Stimulated activated CD8-positive, alpha-beta memory T cell treated with anti-CD3 and anti-CD28 coated beads, Interleukin-2, amount 100 ng/mL, for 1 hour (primary cell): ENCODE results near the gene TECPR1.

Source experiments
- DNase-seq, 2 donors: peaks; one replicate each; pipeline ENCODE4 v3.0.0-alpha.2; 2020; ENCODE audit warnings: low read depth in 2 of 2

The TECPR1 gene

DNA sequence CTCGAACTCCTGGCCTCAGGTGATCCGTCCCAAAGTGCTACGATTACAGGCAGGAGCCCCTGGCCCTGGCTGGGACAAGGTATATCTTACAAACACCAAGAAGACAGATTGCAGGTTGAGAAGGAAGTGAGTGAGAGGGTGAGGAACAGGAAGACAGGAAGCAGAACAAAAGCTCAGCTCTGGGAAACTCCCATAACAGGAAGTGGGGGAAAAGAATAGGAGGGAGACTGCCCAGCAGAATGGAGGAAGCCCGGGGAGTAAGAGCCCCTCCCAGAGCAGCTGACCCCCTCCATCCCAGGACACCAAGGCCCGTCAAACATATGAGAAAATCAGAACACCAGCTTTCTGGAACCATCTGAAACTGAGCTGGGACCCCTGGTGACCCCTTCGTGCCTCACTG lies 2.9 kb downstream of the TECPR1 start:
- no peak for DNase-seq

- no peak for DNase-seq
Observed at GRCh38 chr7:98248156-98248555, 3.9 kb downstream of the TECPR1 start.

DNA sequence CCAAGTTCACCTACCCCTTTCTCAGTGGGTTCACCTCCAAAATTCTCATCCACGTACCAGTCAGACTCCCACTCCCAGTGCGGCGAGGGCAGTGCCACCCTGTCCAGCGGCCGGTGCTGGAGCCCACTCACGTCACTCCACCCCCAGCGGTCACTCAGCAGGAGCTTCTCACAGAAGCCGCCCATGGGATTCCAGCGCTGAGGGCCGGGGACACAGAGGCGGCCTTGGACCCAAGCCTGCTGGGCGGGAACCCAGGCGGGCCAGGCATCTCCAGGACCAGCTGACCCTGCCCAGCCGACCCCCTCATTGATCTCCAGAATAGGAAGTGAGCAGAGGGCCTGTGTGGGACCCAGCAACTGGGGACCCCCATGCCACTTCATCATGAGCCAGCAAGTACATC lies 7.2 kb downstream of the TECPR1 start:
- DNase-seq, result no peak

DNA sequence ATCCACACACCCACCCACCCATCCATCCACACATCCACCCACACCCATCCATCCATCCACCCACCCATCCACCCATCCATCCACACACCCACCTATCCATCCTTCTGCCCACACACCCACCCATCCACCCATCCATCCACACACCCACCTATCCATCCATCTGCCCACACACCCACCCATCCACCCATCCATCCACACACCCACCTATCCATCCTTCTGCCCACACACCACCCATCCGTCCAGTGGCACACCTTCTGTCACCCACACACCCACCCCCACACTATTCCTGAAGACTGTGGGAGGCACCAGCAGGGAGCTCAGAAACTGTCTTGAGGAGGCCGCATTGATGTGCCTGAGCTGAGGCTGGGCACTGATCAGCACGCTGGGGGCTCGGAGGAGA lies 9.1 kb downstream of the TECPR1 start:
- no peak for DNase-seq

DNA sequence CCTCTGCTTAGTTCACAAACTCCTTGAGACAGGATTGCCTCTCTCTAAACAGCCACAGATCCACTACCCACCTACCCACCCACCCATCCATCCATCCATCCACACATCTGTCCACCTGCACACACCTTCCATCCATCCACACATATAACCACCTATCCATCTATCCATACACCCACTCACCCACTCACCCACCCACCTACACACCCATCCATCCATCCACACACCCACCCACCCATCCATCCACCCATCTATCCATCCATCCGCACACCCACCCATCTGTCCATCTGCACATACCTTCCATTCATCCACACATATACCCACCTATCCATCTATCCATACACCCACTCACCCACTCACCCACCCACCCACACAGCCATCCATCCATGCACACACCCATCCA lies 9.7 kb downstream of the TECPR1 start:
- DNase-seq, result no peak

- no peak for DNase-seq
Observed at GRCh38 chr7:98241674-98242241, 10.3 kb downstream of the TECPR1 start.

- DNase-seq, result no peak
Observed at GRCh38 chr7:98240961-98241673, 10.9 kb downstream of the TECPR1 start.

DNA sequence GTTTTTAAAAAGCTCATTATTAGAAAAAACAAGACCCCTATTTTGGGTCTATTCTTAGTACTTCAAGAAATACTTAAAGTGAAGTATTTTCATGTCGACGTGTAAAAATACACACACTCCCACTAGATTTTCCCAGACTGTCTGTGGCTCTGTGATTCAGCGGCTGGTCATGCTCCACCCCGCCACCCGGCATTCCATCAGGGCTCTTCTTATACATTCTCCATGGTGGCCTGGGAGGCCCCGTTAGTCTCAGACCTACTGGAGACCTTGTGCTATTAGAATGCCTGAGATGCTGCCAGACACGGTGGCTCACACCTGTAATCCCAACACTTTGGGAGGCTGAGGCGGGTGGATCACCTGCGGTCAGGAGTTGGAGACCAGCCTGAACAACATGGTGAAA lies 13.1 kb downstream of the TECPR1 start:
- no peak for DNase-seq

DNA sequence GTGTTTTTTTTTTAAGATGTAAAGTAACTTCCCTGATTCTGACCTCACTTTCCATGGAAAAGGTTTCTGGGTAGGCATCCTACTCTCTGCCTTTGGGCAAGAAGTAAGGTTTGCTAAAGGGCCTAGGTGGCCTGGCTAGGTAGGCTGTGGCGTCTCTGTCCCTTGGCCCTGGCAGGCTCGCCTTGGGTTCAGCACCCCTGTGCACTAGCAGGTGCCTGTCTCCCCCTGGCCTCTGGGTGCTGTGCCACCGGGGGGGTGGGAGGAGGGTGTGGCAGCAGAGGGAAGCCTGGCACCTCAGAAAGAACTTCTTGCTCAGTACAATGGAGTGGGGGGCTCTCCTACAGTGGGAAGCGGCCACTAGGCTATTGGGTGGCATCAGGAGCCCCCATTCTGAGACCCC lies 14.0 kb downstream of the TECPR1 start:
- DNase-seq, result no peak

GRCh38 chr7:98236355-98237185 lies 15.5 kb downstream of the TECPR1 start:
- no peak for DNase-seq

GRCh38 chr7:98235901-98236300 lies 16.1 kb downstream of the TECPR1 start:
- no peak for DNase-seq

DNA sequence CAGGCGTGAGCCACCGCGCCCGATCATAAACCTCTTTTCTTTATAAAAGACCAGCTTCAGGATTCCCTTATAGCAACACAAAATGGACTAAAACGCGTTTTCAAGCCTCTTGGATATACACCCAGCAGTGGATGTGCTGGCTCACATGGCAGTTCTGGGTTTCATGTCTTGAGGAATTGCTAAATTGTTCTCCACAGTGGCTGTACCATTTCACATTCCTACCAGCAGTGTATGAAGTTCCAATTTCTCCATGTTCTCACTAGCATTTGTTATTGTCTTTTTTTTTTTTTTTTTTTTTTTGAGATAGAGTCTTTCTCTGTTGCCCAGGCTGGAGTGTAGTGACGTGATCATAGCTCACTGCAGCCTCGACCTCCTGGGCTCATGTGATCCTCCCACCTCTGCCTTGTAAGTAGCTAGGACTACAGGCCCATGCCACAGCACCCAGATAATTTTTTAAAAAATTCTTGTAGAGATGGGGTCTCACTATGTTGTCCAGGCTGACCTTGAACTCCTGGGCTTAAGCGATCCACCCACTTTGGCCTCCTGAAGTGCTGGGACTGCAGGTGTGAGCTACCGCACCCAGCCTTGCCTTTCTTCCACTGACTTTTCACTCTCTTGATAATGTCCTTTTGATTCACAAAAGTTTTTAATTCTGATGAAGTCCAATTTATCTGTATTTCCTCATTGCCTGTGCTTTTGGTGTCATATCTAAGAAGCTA lies 17.4 kb downstream of the TECPR1 start:
- DNase-seq, result no peak

- no peak for DNase-seq
Observed at GRCh38 chr7:98233219-98234070, 18.6 kb downstream of the TECPR1 start.

- no peak for DNase-seq
Observed at GRCh38 chr7:98232799-98233198, 19.2 kb downstream of the TECPR1 start.

GRCh38 chr7:98232263-98232585 lies 19.8 kb downstream of the TECPR1 start:
- DNase-seq, result no peak

DNA sequence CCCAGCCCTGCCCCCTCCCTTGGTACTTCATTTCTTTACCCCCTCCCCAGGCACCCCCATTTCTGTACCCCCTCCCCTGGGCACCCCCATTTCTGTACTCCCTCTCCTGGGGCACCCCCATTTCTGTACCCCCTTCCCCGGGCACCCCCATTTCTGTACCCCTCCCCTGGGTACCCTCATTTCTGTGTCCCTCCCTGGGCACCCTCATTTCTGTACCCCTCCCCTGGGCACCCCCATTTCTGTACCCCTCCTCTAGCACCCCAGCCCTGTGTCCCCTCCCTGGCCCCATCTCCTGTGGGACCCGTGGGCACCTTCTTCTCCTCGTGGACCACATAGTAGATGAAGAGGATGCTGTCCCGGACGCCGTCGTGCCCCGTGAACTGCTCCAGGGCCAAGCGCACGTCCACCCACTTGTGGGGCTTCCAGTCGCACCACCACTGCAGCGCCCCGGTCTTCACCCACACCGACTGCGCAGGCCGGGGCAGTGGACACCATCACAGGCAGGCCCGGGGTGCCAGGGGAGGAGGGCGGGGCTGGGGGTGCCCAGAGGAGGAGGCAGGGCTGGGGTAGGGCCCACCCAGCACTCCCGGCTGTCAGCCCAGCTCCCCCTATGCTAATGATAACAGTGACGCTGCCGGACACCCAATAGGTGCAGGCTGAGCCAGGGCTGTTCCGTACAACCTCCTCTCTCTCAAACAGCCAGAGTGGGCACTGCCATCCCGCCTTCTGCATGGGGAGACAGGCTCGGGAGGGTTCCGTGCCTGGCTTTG lies 20.4 kb downstream of the TECPR1 start:
- no peak for DNase-seq

DNA sequence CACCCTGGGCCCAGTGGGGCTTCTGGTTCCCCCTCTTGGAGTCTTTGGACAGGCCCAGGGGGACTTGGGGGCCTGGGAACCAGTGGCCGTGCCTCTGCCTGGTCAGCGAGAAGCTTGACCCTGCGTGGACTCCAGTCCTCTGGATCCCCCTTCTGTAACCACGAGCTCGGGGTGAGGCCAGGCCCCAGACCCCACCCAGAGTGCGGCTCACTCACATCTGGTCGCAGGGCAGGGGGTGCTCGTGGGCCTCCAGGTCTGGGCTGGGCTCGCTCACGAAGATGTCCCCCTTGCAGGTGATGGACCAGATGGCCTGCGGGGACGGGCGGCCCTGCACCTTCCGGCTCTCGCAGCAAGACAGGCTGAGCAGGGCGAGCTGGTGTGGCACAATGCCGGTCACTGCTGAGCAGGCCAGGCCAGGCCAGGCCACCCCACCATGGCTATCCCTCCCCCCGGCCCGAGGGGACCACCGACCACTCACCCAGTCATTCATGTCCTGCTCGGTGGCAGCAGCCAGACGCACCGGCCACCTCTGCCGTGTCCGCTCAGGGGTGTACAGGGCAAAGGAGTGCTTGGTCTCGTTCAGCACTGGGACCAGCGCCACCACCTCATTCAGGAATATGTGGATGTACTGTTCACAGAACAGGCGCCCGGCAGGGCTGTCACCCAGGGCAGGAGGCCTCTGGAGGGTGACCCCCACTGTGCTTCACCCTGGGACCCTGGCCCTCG lies 21.1 kb downstream of the TECPR1 start:
- DNase-seq, result no peak

DNA sequence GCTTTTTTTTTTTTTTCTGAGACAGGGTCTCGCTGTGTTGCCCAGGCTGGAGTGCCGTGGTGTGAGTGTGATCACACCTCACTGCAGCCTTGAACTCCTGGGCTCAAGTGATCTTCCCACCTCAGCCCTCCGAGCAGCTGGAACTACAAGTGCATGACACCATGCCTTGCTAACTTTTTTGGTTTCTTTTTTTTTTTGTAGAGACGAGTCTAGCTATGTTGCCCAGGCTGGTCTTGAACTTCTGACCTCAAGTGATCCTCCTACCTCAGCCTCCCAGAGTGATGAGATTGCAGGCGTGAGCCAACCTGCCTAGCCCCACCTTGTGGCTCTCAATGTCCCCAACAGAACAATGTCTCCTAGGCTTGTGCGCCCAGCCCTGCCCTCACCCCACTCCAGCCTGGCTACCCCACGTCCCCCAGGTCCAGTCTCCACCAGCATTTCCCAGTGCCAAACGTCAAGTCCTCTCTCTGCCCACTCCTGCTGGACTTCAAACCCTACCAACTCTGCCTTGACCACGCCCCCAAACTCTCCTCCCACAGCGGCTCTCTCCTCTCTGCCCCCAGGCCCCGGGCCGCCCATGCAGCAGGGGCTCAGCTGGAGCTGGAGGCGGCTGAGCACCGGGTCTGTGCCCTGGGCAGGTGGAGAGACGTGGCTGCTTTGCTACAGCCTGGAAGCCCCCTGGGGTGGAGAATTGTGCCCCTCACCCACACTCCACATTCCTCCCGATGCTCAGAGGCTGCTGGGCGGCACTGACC lies 21.9 kb downstream of the TECPR1 start:
- no peak for DNase-seq

DNA sequence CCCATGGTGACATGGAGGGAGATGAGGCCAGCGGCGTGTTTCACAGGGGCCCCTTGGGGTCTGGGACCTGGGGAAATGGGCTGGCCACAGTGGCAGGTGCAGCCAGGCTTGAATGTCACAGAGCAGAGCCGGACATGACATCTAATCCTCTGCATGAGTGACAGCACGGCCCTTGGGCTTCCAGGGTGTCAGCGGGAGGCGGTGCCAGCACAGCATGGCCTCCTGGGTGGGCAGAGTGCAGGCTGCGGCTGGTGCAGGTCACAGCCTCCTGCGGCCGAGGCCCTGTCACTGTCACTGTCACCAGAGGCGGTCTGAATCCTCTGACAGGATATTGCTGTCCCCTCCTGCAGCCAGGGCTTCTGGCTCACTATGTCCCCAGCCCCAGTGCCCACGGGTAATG lies 22.6 kb downstream of the TECPR1 start:
- no peak for DNase-seq
